ENCODE data around the gene DOC2B.
A peak's percentile ranks its signal among the peaks of the same experiment; 100 is the strongest.
"Not testable (repeated sequence)": the region's sequence is repeated elsewhere in the genome, so short reads cannot be mapped to it uniquely, and the experiment has no call there.

The DOC2B gene

DNA sequence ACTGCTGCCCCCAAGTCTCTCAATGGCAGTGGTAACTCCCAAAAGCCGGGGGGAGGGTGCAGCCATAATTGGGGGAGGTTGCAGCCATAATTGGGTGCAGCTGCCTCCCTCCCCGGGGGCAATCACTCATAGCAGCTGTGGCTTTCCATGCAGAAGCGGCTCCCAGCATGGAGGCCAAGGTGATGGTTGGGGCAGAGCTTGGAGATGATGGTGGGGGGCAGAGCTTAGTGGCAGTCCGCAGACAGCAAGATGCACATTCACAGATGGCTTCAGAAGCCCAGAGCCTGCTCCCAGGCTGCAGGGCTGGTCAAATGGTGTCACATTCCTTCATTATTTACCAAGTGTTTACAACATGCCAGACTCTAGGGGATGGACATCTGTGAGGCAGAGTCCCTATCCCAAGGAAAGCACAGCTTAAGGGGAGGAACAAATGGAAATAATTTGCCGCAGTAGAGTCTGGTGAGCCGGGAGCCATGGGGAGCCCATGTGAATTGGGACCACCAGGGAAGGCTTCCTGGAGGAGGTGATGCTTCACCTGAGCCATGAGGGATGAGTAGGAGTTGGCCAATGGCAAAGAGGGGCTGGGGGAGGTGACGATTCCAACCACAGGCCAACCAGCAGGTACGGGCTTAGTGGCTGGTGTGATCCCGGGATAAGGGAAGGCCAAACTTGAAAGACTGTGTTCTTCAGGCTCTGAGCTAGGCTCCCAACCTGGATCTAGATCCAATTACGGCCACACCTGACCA, 8.1 kb downstream of the DOC2B start:
- in situ Hi-C loops (cut with MboI; ENCODE audit: low sequenced_read_pairs), result no loop called here
- H3K27me3 ChIP-seq (ENCODE audit: low read depth), result no peaks in the 10 kb centered on the region

DNA sequence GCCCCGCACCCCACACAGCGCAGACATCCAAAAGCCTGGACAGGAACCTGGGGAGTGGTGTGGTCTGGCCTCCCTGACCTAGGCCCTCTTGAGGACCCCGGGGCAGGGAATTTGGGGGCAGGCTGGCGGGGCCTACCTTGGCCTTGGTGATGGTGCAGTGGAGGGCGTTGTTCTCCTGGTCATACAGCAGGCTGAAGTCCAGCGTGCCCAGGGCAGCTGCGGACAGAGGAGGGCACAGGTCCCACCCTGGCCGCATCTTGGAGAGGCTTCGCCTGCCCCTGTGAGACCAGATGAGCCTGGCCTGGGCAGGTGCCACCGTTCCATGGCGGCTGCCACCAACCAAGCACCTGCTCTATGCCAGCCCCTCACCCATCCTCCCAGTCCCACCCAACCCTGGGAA, 9.0 kb downstream of the DOC2B start:
- H3K36me3 ChIP-seq (replicated peaks), result no peaks in the 10 kb centered on the region
- H3K4me3 ChIP-seq, result no peak overlapping the region
- in situ Hi-C loops (cut with MboI; ENCODE audit: low sequenced_read_pairs), result no loop called here
- H3K27me3 ChIP-seq (ENCODE audit: low read depth), result no peaks in the 10 kb centered on the region
- H3K4me1 ChIP-seq, result no peaks in the 10 kb centered on the region
- no peak for DNase-seq (ENCODE audit: low spot score in 2 of 2)
- H3K9me3 ChIP-seq, result no peaks in the 10 kb centered on the region

More for the DNA sequence above, 8.1 kb downstream of the DOC2B start:
- no peak for DNase-seq (ENCODE audit: low spot score in 2 of 2)
- Histone ChIP-seq H3K4me3 (no peak overlapping the region), H3K9me3 (no peaks in the 10 kb centered on the region), H3K36me3 (replicated peaks) (no peaks in the 10 kb centered on the region), H3K4me1 (peaks cover 7% of the 10 kb centered on the region)

DNA sequence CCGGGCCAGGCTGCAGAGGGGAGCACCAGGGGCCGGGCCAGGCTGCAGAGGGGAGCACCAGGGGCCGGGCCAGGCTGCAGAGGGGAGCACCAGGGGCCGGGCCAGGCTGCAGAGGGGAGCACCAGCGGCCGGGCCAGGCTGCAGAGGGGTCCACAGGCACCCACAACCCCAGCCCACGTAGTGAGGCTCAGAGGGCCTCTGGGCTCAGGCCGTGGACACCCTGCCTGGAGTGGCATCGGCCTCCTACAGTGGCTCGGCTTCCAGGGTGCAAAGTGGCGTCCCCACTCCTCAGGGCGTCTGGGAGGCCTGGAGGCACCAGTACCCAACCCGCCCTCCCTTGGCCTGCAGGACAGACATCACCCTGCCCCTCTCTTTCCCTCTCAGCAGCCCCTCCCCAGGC, 9.6 kb downstream of the DOC2B start:
- Histone ChIP-seq H3K27me3 (ENCODE audit: low read depth) (no peaks in the 10 kb centered on the region), H3K36me3 (replicated peaks) (no peaks in the 10 kb centered on the region), H3K4me1 (no peaks in the 10 kb centered on the region), H3K4me3 (no peak overlapping the region), H3K9me3 (no peaks in the 10 kb centered on the region)
- in situ Hi-C loops (cut with MboI; ENCODE audit: low sequenced_read_pairs), result no loop called here
- DNase-seq (ENCODE audit: low spot score in 2 of 2), result no peak

DNA sequence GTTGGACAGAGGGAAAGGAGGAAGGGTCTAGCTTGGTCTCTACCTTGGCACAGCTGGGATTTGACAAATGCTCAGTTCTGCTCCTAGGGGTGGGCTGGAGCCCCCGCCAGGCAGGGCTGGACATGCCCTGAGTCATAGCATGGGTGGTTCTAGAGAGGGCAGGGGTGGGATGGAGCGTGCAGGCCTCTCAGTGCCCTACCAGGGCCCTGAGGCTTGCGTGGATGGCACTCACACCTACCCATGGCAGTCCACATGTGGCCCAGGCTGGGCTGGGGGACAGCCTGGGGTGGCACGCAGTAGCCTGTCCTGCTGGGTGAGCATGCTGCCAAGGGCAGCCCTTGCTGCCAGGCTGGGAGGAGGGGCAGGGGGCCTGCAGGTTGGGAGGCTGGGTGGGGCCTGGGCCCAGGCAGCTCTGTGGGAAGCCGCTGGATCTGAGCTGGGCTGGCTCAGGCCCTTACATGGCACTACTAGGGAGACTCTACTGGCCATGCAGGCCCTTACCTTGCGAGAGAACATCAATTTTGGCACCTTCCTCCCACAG, 11.2 kb downstream of the DOC2B start:
- no peaks in the 10 kb centered on the region for H3K4me1 ChIP-seq
- DNase-seq (ENCODE audit: low spot score in 2 of 2), result no peak
- in situ Hi-C loops (cut with MboI; ENCODE audit: low sequenced_read_pairs), result no loop called here

DNA sequence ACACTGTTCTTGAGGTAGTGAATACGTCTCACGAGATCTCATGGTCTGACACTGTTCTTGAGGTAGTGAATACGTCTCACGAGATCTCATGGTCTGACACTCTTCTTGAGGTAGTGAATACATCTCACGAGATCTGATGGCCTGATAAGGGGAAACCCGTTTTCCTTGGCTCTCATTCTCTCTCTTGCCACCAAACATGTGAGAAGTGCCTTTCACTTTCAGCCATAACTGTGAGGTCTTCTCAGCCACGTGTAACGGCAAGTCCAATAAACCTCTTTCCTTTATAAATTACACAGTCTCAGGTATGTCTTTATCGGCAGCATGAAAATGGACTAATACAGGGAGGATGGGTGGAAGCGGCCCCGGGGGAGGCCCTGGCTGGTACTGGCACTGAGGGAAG, 12.8 kb downstream of the DOC2B start:
- H3K27me3 ChIP-seq (ENCODE audit: low read depth); in situ Hi-C loops (cut with MboI; ENCODE audit: low sequenced_read_pairs); H3K4me3 ChIP-seq; H3K36me3 ChIP-seq (replicated peaks); H3K4me1 ChIP-seq; DNase-seq (ENCODE audit: low spot score in 2 of 2); H3K9me3 ChIP-seq: not testable (repeated sequence)

More for the DNA sequence above, 11.2 kb downstream of the DOC2B start:
- H3K4me3 ChIP-seq, result no peak overlapping the region
- no peaks in the 10 kb centered on the region for H3K36me3 ChIP-seq (replicated peaks)
- H3K27me3 ChIP-seq (ENCODE audit: low read depth), result no peaks in the 10 kb centered on the region
- no peaks in the 10 kb centered on the region for H3K9me3 ChIP-seq

DNA sequence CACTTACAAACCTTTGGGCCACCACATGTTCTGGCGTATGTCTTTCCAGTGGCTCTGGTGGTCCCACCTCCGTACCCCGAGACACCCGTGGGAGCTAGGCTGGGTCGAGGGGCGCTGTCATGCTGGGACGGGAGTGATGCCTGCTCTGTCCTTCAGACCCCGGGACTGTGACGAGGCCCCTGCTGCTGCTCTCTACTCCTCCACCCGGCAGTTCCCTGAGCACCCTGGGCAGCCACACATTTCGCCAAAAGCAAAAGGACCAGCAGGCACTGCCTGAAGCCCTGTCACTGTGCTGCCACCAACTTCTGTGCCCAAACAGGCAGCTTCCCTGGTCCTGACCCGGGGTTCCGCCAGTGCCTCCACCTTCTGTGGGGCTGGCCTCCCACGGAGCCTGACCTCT, 15.5 kb downstream of the DOC2B start:
- Histone ChIP-seq H3K4me3 (no peak overlapping the region), H3K4me1 (no peaks in the 10 kb centered on the region), H3K36me3 (replicated peaks) (no peaks in the 10 kb centered on the region), H3K27me3 (ENCODE audit: low read depth) (no peaks in the 10 kb centered on the region), H3K9me3 (no peaks in the 10 kb centered on the region)
- in situ Hi-C loops (cut with MboI; ENCODE audit: low sequenced_read_pairs), result no loop called here
- DNase-seq (ENCODE audit: low spot score in 2 of 2), result no peak

DNA sequence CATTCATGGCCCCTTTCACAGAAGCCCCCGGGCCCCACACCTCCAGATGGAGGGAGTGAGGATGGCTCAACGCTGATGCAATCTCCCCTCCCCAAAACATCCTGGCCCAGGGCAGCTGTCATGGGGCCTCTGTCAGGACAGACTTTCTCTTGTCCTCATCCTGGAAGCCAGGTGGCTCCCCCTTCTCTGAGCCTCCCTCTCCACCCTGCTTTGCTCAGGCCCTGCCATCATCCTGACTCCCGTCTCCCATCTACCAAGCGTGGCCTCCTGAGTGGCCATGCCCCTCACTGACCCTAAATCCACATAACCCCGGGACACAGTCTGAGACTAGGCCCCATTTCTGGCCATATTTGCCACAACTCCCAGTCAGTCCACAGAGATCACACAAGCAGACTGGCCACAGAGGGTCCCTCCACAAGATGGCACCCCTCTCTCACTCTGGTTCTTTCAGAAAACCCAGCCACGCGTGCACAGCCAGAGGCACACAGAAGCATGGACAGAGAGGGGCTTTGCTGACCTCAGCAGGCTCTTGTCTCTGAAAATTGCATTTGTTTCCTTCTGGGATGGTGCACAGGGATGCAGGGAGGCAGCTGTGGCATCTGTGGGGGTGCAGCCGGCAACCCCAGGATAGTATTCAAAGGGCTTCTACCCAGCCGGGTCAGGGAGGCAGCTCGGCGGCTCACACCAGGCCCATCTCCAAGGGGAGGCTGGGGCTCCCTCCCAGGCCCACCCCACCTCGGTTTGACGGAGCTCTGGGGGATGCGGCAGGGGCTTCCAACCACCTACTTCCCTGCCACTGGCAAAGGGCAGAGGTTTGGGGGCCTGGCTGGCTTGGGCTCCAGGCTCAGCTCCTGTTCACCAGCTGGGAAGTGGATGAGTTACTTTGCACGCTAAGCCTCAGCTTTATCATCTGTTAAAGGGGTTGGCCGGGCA, 16.9 kb downstream of the DOC2B start:
- Histone ChIP-seq H3K36me3 (replicated peaks) (no peaks in the 10 kb centered on the region), H3K27me3 (ENCODE audit: low read depth) (no peaks in the 10 kb centered on the region), H3K9me3 (no peaks in the 10 kb centered on the region), H3K4me3 (no peak overlapping the region), H3K4me1 (no peaks in the 10 kb centered on the region)
- DNase-seq (ENCODE audit: low spot score in 2 of 2), result peak in 1 of 2 experiments; percentile 59
- in situ Hi-C loops (cut with MboI; ENCODE audit: low sequenced_read_pairs), result no loop called here

DNA sequence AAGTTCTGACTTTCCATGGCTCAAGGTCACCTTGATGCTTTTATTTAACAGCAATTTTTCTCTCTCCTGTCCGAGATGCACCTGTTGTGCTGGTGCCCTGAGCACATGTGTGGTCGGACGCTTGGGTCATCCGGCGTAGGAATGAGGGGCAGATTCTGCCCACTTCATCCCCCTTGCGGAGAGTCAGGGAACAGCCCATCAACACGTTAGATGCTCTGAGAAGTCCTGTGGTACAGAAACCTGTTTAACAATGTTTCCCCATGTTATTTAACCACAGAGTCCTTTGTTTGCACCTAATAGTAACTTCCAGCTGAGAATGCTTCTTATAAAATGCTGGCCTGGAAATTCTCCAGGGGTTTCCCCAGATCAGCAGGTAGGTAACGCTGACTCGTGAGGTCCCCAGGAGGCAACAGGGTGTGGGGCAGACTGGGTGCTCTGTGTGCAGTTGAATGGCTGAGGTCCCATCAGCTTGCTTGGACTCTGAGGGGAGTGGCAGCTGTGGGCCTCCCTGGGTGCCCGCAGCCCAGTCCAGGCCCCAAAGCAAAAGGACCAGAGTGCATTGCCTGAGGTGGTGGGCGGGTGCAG, 17.8 kb downstream of the DOC2B start:
- Histone ChIP-seq H3K4me1 (no peaks in the 10 kb centered on the region), H3K27me3 (ENCODE audit: low read depth) (no peaks in the 10 kb centered on the region), H3K9me3 (no peaks in the 10 kb centered on the region), H3K4me3 (no peak overlapping the region), H3K36me3 (replicated peaks) (no peaks in the 10 kb centered on the region)
- DNase-seq (ENCODE audit: low spot score in 2 of 2), result no peak
- in situ Hi-C loops (cut with MboI; ENCODE audit: low sequenced_read_pairs), result no loop called here

DNA sequence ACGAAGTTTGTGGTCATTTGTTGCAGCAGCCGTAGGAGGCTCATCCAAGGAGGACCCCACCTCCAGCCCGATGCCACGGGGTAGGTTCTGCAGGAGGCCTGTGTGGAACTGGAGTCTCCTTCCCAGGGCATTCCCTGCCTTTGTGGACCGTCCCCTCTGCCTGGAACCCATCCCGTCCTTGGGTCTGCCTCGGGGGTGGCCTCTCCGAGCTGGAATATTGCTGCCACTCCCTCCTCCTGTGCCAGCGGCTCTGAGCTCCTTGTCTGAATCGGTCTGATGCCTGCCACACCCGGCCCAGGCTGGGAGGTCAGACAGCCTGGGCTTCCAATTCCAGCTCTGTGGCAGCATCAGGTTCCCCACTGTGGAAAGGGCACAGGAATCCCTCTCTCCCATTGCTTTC, 18.8 kb downstream of the DOC2B start:
- no peaks in the 10 kb centered on the region for H3K36me3 ChIP-seq (replicated peaks)
- in situ Hi-C loops (cut with MboI; ENCODE audit: low sequenced_read_pairs), result no loop called here
- DNase-seq (ENCODE audit: low spot score in 2 of 2), result no peak
- no peaks in the 10 kb centered on the region for H3K4me1 ChIP-seq
- no peak overlapping the region for H3K4me3 ChIP-seq
- H3K27me3 ChIP-seq (ENCODE audit: low read depth), result no peaks in the 10 kb centered on the region
- H3K9me3 ChIP-seq, result no peaks in the 10 kb centered on the region

DNA sequence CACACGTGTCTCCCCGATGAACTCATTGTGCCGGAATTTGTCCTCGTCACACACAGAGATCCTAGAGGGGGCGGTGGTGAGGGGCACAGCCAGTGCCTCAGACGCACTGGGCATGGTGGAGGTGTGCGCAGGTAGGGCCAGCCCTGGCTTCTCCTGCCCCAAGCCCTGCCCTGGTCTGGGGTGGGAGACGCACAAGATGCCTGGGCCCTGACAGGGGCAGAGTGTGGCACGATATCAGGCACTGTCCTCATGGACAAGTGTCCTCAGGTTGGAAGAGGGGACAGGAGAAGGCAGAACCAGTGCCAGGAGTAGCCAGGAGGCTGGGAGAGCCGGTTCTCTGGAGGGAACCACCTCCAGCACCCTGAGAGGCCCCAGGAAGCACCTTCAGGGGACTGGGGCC, 20.0 kb downstream of the DOC2B start:
- Histone ChIP-seq H3K4me3 (no peak overlapping the region), H3K36me3 (replicated peaks) (no peaks in the 10 kb centered on the region), H3K4me1 (no peaks in the 10 kb centered on the region), H3K27me3 (ENCODE audit: low read depth) (no peaks in the 10 kb centered on the region), H3K9me3 (no peaks in the 10 kb centered on the region)
- no peak for DNase-seq (ENCODE audit: low spot score in 2 of 2)
- in situ Hi-C loops (cut with MboI; ENCODE audit: low sequenced_read_pairs), result no loop called here

DNA sequence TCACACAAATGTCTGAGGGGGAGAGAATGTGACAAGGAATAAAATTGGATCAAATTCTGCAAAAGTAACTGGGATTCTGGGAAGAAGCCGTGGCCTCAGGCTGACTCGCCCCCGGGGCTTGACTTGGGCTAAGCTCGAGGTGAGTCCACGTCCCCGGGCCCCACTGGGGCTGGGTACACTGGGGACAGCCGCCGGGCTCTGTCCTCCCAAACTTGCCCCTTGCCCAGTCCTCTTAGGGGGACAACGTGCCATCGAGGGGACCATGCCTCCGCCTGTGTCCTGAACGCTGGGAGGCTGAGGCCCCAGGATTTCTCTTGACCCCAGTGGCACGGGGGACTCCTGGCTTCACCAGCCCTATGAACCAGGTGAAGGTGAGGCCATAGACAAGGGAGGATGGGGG, 21.1 kb downstream of the DOC2B start:
- in situ Hi-C loops (cut with MboI; ENCODE audit: low sequenced_read_pairs), result no loop called here
- H3K36me3 ChIP-seq (replicated peaks), result no peaks in the 10 kb centered on the region
- DNase-seq (ENCODE audit: low spot score in 2 of 2), result no peak
- no peak overlapping the region for H3K4me3 ChIP-seq
- no peaks in the 10 kb centered on the region for H3K27me3 ChIP-seq (ENCODE audit: low read depth)
- H3K9me3 ChIP-seq, result no peaks in the 10 kb centered on the region
- no peaks in the 10 kb centered on the region for H3K4me1 ChIP-seq

DNA sequence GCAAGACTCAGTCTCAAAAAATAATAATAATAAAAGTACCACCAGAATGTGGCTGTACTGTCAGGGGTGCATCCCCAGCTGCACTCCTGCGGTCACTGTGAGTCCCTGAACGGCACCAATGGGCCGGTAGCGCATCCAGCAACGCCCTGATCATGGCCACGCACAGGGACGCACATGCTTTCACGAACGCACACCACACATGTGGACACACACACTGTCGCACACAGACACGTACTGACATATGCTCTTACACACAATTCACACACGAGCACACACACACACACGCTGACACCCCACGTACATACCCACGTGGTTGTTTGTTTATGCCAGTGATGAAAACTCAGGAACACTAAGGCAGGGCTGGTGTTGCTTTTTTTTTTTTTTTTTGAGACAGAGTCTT, 21.8 kb downstream of the DOC2B start:
- H3K4me1 ChIP-seq, result no peaks in the 10 kb centered on the region
- DNase-seq (ENCODE audit: low spot score in 2 of 2), result no peak
- no peak overlapping the region for H3K4me3 ChIP-seq
- in situ Hi-C loops (cut with MboI; ENCODE audit: low sequenced_read_pairs), result no loop called here
- no peaks in the 10 kb centered on the region for H3K27me3 ChIP-seq (ENCODE audit: low read depth)
- H3K9me3 ChIP-seq, result no peaks in the 10 kb centered on the region
- H3K36me3 ChIP-seq (replicated peaks), result no peaks in the 10 kb centered on the region

DNA sequence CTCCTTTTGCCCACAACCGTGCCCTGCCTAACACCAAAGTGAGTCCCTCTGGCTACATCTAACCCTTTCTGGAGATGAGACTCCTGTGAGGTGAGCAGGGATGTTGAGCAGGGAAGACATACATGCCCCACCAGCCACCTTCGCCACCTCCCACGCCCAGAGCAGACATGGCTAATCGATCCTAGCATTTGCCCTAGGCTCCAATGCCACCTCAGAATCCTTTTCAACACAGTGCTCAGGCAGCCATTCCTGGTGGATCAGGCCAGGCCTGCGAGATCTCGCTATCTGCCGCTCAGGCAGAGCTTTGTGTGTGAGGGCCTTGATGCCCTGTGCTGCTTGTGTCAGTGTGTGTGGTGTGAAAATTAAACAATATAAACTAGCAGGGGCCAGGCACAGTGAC, 23.1 kb downstream of the DOC2B start:
- DNase-seq (ENCODE audit: low spot score in 2 of 2), result no peak
- Histone ChIP-seq H3K36me3 (replicated peaks) (no peaks in the 10 kb centered on the region), H3K4me3 (no peak overlapping the region), H3K4me1 (no peaks in the 10 kb centered on the region), H3K27me3 (ENCODE audit: low read depth) (no peaks in the 10 kb centered on the region), H3K9me3 (no peaks in the 10 kb centered on the region)
- in situ Hi-C loops (cut with MboI; ENCODE audit: low sequenced_read_pairs), result no loop called here

DNA sequence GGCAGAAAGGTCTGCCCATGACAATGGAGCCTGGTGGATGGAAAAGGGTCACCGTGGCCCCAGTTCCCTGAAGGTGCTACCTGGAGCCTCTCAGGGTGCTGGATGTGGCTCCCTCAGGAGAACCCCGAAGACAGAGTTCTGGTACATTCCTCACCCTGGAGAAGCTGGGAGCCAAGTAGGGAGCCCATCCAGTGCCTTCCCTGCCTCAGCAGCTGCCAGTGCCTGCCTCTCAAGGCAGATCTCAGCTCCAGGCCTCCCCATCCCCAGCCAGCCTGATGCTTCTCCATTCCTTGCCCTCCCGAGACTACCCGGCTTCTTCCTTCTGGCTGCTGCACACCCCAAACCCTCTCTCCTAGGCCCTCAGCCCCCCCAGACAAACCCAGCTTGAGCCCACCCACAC, 23.5 kb downstream of the DOC2B start:
- Histone ChIP-seq H3K36me3 (replicated peaks) (no peaks in the 10 kb centered on the region), H3K4me3 (no peak overlapping the region), H3K4me1 (no peaks in the 10 kb centered on the region), H3K27me3 (ENCODE audit: low read depth) (no peaks in the 10 kb centered on the region), H3K9me3 (no peaks in the 10 kb centered on the region)
- in situ Hi-C loops (cut with MboI; ENCODE audit: low sequenced_read_pairs), result no loop called here
- DNase-seq (ENCODE audit: low spot score in 2 of 2), result no peak
